H9 (cell line): ENCODE data around the gene GJD4. TPM values are rescaled to one million over a fixed set of nuclear protein-coding genes. Genes with fewer than 3 reads are reported as not detected.

Experiments
- DNase-seq: peaks from one replicate; pipeline ENCODE4 v3.0.0-alpha.2; 2017
- H2AFZ ChIP-seq: one replicate; pipeline ENCODE4 v1.6.1; 2013; ENCODE audit warnings: mild to moderate bottlenecking, low read length, control low read depth, moderate library complexity
- H2AK5ac ChIP-seq: 2 replicates; pipeline ENCODE4 v1.6.1; 2013; ENCODE audit warnings: low read length, control low read depth, mixed read lengths; ENCODE audit not compliant: insufficient read length
- H2BK120ac ChIP-seq: one replicate; pipeline ENCODE4 v1.6.1; 2013; ENCODE audit warnings: low read depth, mild to moderate bottlenecking, low read length, control low read depth, inconsistent platforms; ENCODE audit not compliant: poor library complexity, severe bottlenecking
- H2BK12ac ChIP-seq: 2 replicates; pipeline ENCODE4 v1.6.1; 2013; ENCODE audit warnings: low read length, control low read depth, mixed read lengths, low read depth; ENCODE audit not compliant: insufficient read length
- H2BK15ac ChIP-seq: 2 replicates; pipeline ENCODE4 v1.6.1; 2013; ENCODE audit warnings: low read depth, low read length, control low read depth
- H2BK20ac ChIP-seq: one replicate; pipeline ENCODE4 v1.6.1; 2013; ENCODE audit warnings: low read depth, mild to moderate bottlenecking, low read length, control low read depth, inconsistent platforms; ENCODE audit not compliant: poor library complexity, severe bottlenecking
- H2BK5ac ChIP-seq: 2 replicates; pipeline ENCODE4 v1.6.1; 2013; ENCODE audit warnings: low read length, control low read depth, mixed read lengths; ENCODE audit not compliant: insufficient read length
- H3K14ac ChIP-seq: 2 replicates; pipeline ENCODE4 v1.6.1; 2013; ENCODE audit warnings: low read length, control low read depth; ENCODE audit not compliant: insufficient read depth
- H3K18ac ChIP-seq: 2 replicates; pipeline ENCODE4 v1.6.1; 2013; ENCODE audit warnings: low read depth, mild to moderate bottlenecking, mixed read lengths, low read length, control low read depth; ENCODE audit not compliant: insufficient read length
- H3K23ac ChIP-seq: 2 replicates; pipeline ENCODE4 v1.6.1; 2013; ENCODE audit warnings: low read length, control low read depth, mixed read lengths, low read depth; ENCODE audit not compliant: insufficient read length
- H3K23me2 ChIP-seq: 2 replicates; pipeline ENCODE4 v1.6.1; 2013; ENCODE audit warnings: low read depth, mild to moderate bottlenecking, mixed read lengths, low read length, control low read depth; ENCODE audit not compliant: insufficient read length, poor library complexity, severe bottlenecking
- H3K27ac ChIP-seq: 2 replicates; pipeline ENCODE4 v1.5.1; 2013; ENCODE audit warnings: low read length, control low read depth, mixed read lengths, low read depth; ENCODE audit not compliant: insufficient read length
- H3K27me3 ChIP-seq: 2 replicates; pipeline ENCODE4 v1.6.1; 2013; ENCODE audit warnings: low read length, control low read depth, inconsistent platforms; ENCODE audit not compliant: insufficient read depth
- H3K4ac ChIP-seq: 2 replicates; pipeline ENCODE4 v1.6.1; 2013; ENCODE audit warnings: low read depth, mild to moderate bottlenecking, control low read depth, inconsistent platforms, low read length, moderate library complexity
- H3K4me1 ChIP-seq: 2 replicates; pipeline ENCODE4 v1.6.1; 2013; ENCODE audit warnings: low read length, control low read depth, inconsistent platforms; ENCODE audit not compliant: insufficient read depth
- H3K4me2 ChIP-seq: 2 replicates; pipeline ENCODE4 v1.6.1; 2013; ENCODE audit warnings: low read length, control low read depth, mixed read lengths; ENCODE audit not compliant: insufficient read length, insufficient read depth
- H3K56ac ChIP-seq: 2 replicates; pipeline ENCODE4 v1.6.1; 2013; ENCODE audit warnings: low read depth, mild to moderate bottlenecking, mixed read lengths, low read length, control low read depth; ENCODE audit not compliant: insufficient read length
- H3K79me1 ChIP-seq: 2 replicates; pipeline ENCODE4 v1.6.1; 2013; ENCODE audit warnings: low read depth, mild to moderate bottlenecking, moderate library complexity, low read length, control low read depth, inconsistent platforms; ENCODE audit not compliant: insufficient read depth, poor library complexity, severe bottlenecking
- H3K79me2 ChIP-seq: 2 replicates; pipeline ENCODE4 v1.6.1; 2013; ENCODE audit warnings: low read length, control low read depth, inconsistent platforms; ENCODE audit not compliant: insufficient read depth
- H3K9ac ChIP-seq: 2 replicates; pipeline ENCODE4 v1.6.1; 2013; ENCODE audit warnings: low read length, control low read depth, mixed read lengths; ENCODE audit not compliant: insufficient read length; ENCODE audit errors: extremely low read depth
- H3K9me3 ChIP-seq: one replicate; pipeline ENCODE4 v1.6.1; 2013; ENCODE audit warnings: low read depth, low read length, inconsistent platforms; ENCODE audit not compliant: control insufficient read depth
- H3T11ph ChIP-seq: one replicate; pipeline ENCODE4 v1.6.1; 2013; ENCODE audit warnings: mild to moderate bottlenecking, low read length, control low read depth, inconsistent platforms
- H4K20me1 ChIP-seq: one replicate; pipeline ENCODE4 v1.6.1; 2013; ENCODE audit not compliant: control insufficient read depth, insufficient read length, insufficient read depth
- H4K5ac ChIP-seq: 2 replicates; pipeline ENCODE4 v1.6.1; 2013; ENCODE audit warnings: low read depth, mild to moderate bottlenecking, mixed read lengths, low read length, control low read depth; ENCODE audit not compliant: insufficient read length
- H4K8ac ChIP-seq: replicated peaks from 2 replicates; pipeline ENCODE4 v1.6.1; 2013; ENCODE audit warnings: low read length, control low read depth, mixed read lengths, low read depth; ENCODE audit not compliant: insufficient read length
- H4K91ac ChIP-seq: 2 replicates; pipeline ENCODE4 v1.6.1; 2013; ENCODE audit warnings: low read depth, mild to moderate bottlenecking, moderate library complexity, mixed read lengths, low read length, control low read depth; ENCODE audit not compliant: insufficient read length
- H3K27ac Mint-ChIP-seq, 3 experiments: 2 replicates in 2 of 3; 3 replicates in 1 of 3; pipeline ENCODE4 v1.8.0; 2020 to 2021; ENCODE audit warnings: mixed read lengths in 3 of 3, mild to moderate bottlenecking in 1 of 3, moderate library complexity in 1 of 3
- H3K27me3 Mint-ChIP-seq: 2 replicates; pipeline ENCODE4 v1.8.0; 2021; ENCODE audit warnings: low read depth, mild to moderate bottlenecking, moderate library complexity, mixed read lengths
- H3K36me3 Mint-ChIP-seq, 3 experiments: 2 replicates in 2 of 3; 3 replicates in 1 of 3; pipeline ENCODE4 v1.8.0; 2020 to 2021; ENCODE audit warnings: low read depth in 3 of 3, mixed read lengths in 3 of 3; ENCODE audit not compliant: insufficient read depth in 1 of 3
- H3K4me1 Mint-ChIP-seq, 2 experiments: 2 replicates each; pipeline ENCODE4 v1.8.0; 2020; ENCODE audit warnings: mixed read lengths in 2 of 2
- H3K4me3 Mint-ChIP-seq, 2 experiments: 2 replicates in 1 of 2; 3 replicates in 1 of 2; pipeline ENCODE4 v1.8.0; 2020 to 2021; ENCODE audit warnings: mild to moderate bottlenecking in 2 of 2, mixed read lengths in 2 of 2, moderate library complexity in 1 of 2
- H3K9me3 Mint-ChIP-seq, 2 experiments: 2 replicates in 1 of 2; 3 replicates in 1 of 2; pipeline ENCODE4 v1.8.0; 2020; ENCODE audit warnings: mild to moderate bottlenecking in 2 of 2, mixed read lengths in 2 of 2, moderate library complexity in 1 of 2
- WGBS: extraction: QIAGEN DNeasy Blood & Tissue Kit; methylation state at CpG from one replicate; pipeline ENCODE4 v1.1.7; 2013; ENCODE audit warnings: missing lambda C conversion rate, low lambda C conversion rate, mixed read lengths; ENCODE audit not compliant: insufficient read length; ENCODE audit errors: extremely low coverage; 5-methylcytosine and 5-hydroxymethylcytosine counted together
- total RNA-seq: library from RNA; stranded (reverse); gene quantifications from 2 replicates; pipeline ENCODE4 v1.2.1, GENCODE V29; 2021
- TF ChIP-seq, protein P1 (sequence below): fragments of 200-600 bp; sonication (generic); conservative IDR thresholded peaks from 3 replicates; pipeline ENCODE4 v1.8.0; 2021; ENCODE audit warnings: antibody characterized with exemption, mild to moderate bottlenecking

GJD4 gene
- total RNA-seq, 1 experiment from 2014 or later = not detected

DNA sequence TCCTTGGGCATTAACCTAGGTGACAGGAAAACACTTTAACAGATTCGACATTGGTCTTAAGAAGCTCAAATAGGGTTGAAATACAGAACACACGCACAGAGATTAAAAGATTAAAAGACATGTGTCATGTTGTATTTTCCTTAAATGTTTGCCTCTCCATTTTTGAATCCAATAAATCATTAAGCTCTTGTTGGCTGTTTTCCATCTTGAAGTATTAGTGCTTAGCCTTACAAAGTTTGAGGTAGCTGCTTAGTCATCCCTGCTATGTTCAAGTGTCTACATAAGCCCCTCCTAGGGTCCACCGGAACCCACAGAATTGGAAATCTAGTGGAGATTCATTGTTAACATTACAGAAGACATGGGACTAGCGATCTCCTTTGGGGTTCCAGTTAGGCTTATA lies 12.7 kb upstream of the GJD4 start:
- H3K4me1 Mint-ChIP-seq = peaks cover 28 to 29% of the 10 kb centered on the region in 2 experiments
- H3K18ac ChIP-seq = no peak overlapping the region
- H3K4me2 ChIP-seq = no peak overlapping the region
- no peak overlapping the region for H3K4ac ChIP-seq
- no peak overlapping the region for H2BK20ac ChIP-seq
- H2BK15ac ChIP-seq = no peak overlapping the region
- no peak for DNase-seq
- no peak overlapping the region for H3K27ac Mint-ChIP-seq
- H3K23me2 ChIP-seq = no peaks in the 10 kb centered on the region
- H3K27me3 Mint-ChIP-seq = peaks cover 1% of the 10 kb centered on the region
- no peak overlapping the region for H3T11ph ChIP-seq
- peaks cover 14% of the 10 kb centered on the region for H3K4me1 ChIP-seq
- no peaks in the 10 kb centered on the region for H3K79me1 ChIP-seq
- no peak overlapping the region for H3K14ac ChIP-seq
- WGBS = no CpG with 5 or more reads among the region's 4 CpGs
- peaks cover 3 to 29% (median 14%) of the 10 kb centered on the region in 3 experiments for H3K36me3 Mint-ChIP-seq
- H3K9me3 ChIP-seq = no peaks in the 10 kb centered on the region
- no peaks in the 10 kb centered on the region for H3K27me3 ChIP-seq
- no peak overlapping the region for H3K4me3 Mint-ChIP-seq
- H3K9ac ChIP-seq = no peak overlapping the region
- H2BK120ac ChIP-seq = no peak overlapping the region
- H3K23ac ChIP-seq = no peak overlapping the region
- no peak overlapping the region for H2BK5ac ChIP-seq
- H3K27ac ChIP-seq = no peak overlapping the region
- TF ChIP-seq, protein P1, sequence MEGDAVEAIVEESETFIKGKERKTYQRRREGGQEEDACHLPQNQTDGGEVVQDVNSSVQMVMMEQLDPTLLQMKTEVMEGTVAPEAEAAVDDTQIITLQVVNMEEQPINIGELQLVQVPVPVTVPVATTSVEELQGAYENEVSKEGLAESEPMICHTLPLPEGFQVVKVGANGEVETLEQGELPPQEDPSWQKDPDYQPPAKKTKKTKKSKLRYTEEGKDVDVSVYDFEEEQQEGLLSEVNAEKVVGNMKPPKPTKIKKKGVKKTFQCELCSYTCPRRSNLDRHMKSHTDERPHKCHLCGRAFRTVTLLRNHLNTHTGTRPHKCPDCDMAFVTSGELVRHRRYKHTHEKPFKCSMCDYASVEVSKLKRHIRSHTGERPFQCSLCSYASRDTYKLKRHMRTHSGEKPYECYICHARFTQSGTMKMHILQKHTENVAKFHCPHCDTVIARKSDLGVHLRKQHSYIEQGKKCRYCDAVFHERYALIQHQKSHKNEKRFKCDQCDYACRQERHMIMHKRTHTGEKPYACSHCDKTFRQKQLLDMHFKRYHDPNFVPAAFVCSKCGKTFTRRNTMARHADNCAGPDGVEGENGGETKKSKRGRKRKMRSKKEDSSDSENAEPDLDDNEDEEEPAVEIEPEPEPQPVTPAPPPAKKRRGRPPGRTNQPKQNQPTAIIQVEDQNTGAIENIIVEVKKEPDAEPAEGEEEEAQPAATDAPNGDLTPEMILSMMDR = no peak
- H2AFZ ChIP-seq = no peak overlapping the region
- H2AK5ac ChIP-seq = no peak overlapping the region
- no peak overlapping the region for H3K56ac ChIP-seq
- no peaks in the 10 kb centered on the region for H3K79me2 ChIP-seq
- no peak overlapping the region for H2BK12ac ChIP-seq
- H3K9me3 Mint-ChIP-seq = peaks cover 22 to 27% of the 10 kb centered on the region in 2 experiments
- no peaks in the 10 kb centered on the region for H4K20me1 ChIP-seq
- H4K5ac ChIP-seq = no peak overlapping the region
- H4K8ac ChIP-seq = no peak overlapping the region
- no peak overlapping the region for H4K91ac ChIP-seq
